Muscle layer of duodenum (tissue), 2 donors: ENCODE data around the gene MEG3.

ENCODE experiments used
- H3K27ac ChIP-seq: one replicate; pipeline ENCODE4 v1.7.0; 2013; ENCODE audit warnings: mild to moderate bottlenecking, low read length
- H3K27me3 ChIP-seq: one replicate; pipeline ENCODE4 v1.7.0; 2013; ENCODE audit warnings: low read depth, mild to moderate bottlenecking, control low read depth, low read length
- H3K36me3 ChIP-seq, 2 donors: one replicate each; pipeline ENCODE4 v1.7.0; 2013; ENCODE audit warnings: low read length in 2 of 2, control low read depth in 1 of 2, mild to moderate bottlenecking in 1 of 2; ENCODE audit not compliant: insufficient read depth in 2 of 2, control insufficient read depth in 1 of 2
- H3K4me1 ChIP-seq, 2 donors: one replicate each; pipeline ENCODE4 v1.7.0; 2013; ENCODE audit warnings: low read length in 2 of 2, mild to moderate bottlenecking in 2 of 2, control low read depth in 1 of 2, moderate library complexity in 1 of 2; ENCODE audit not compliant: insufficient read depth in 2 of 2, control insufficient read depth in 1 of 2
- H3K4me3 ChIP-seq, 2 donors: one replicate each; pipeline ENCODE4 v1.7.0; 2013; ENCODE audit warnings: low read length in 2 of 2, low read depth in 1 of 2, mild to moderate bottlenecking in 1 of 2
- H3K9me3 ChIP-seq, 2 donors: one replicate each; pipeline ENCODE4 v1.7.0; 2013; ENCODE audit warnings: low read length in 2 of 2, control low read depth in 1 of 2, mild to moderate bottlenecking in 1 of 2; ENCODE audit not compliant: control insufficient read depth in 1 of 2
- donor health status: healthy.

Gene MEG3

DNA sequence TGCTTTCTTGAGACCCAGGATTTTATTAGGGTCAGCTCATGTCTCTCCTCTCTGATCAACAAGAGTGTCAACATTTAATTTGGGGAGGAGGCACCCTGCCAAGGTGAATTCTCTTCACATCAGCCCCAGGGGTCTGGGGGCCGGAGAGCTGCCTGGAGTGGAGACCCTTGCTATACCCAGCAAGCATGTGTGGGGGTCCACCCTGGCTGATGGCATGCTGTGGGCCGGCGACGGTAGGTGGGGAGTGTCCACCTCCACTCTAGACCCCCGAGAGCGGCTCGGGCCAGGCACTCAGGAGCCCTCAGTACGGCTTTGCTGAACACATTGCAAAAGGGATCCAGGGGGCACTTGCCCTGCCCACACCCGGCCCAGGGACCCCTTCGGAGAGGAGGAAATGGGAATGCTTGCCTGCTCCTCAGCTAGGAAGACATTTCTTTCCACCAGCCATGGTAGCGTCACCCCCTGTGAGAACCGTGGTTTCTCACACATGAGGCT, 10.4 kb downstream of the MEG3 start:
- no peak overlapping the region for H3K4me3 ChIP-seq
- H3K4me1 ChIP-seq = no peaks in the 10 kb centered on the region
- H3K36me3 ChIP-seq = no peaks in the 10 kb centered on the region
- H3K9me3 ChIP-seq = no peaks in the 10 kb centered on the region
- no peak overlapping the region for H3K27ac ChIP-seq
- peaks cover 3% of the 10 kb centered on the region for H3K27me3 ChIP-seq

DNA sequence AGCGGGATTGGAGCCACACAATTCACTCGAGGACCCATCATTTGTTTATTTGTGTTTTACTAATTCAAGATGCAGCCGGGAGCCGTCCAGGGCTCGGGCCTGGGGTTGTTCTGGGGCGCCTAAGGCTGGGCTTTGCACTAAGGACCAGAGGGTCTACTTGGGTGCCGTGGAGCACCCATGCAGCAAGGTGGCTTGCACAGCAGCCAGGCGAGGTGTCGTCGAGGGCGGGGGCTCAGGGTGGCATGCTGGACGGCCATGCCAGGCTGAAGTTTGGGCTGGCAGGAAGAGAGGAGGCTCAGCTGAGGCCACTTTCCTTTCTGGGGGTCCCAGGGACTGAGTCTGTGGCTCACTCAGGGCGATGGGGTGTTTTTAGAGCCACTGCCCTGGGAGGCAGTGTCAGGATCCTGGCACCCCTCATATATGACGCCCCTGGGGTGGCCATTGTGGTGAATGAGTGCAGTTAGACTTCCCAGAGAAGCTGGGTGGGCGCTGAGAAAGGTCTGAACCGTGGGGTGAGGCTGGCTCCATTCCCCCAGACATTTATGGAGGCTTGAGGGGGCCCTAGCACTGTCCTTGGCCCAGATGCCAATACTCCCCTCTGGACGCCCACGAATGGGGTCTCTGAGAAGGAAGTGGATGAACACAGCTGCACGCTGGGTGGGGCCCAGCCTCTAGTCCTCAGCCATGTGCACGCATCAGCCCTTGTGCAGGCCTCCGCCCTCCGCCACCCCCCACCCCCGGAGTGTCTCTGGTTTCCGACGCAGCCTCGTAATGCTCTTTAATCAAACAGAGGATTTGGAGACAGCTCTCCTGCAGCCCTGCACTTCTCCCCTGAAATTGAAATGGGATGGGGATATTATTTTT, 11.3 kb downstream of the MEG3 start:
- H3K36me3 ChIP-seq = no peaks in the 10 kb centered on the region
- no peaks in the 10 kb centered on the region for H3K9me3 ChIP-seq
- H3K4me3 ChIP-seq = no peak overlapping the region
- no peaks in the 10 kb centered on the region for H3K27me3 ChIP-seq
- peaks cover 0 to 5% of the 10 kb centered on the region in 2 donors for H3K4me1 ChIP-seq
- H3K27ac ChIP-seq = no peak overlapping the region

DNA sequence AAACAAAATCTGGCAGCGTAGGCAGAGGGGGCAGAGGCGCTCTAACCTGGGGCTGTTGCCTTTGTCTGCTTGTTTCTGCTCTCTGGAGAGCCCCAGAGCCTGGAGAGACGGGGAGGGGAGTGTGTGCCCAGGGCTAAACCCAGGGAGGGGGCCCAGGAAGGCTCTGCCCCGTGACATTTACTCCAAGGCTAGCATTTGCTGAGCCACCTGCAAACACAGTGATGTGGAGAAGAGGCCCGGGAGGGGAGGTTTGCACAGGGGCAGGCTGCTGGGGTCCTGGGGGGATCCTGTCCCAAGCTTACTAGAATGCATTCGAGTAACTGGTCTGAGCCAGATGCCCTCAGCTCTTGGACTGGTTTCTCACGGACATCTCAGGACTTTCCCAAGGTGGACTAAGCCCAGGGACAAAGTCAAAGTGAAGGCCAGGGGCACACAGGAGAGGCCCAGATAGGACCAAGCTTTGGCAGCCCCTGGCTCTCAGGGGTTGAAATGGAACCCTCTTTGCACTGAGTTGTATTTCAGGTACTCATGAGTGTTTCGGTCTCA, 12.0 kb downstream of the MEG3 start:
- no peak overlapping the region for H3K4me3 ChIP-seq
- no peaks in the 10 kb centered on the region for H3K27me3 ChIP-seq
- peaks cover 0 to 11% of the 10 kb centered on the region in 2 donors for H3K4me1 ChIP-seq
- no peaks in the 10 kb centered on the region for H3K9me3 ChIP-seq
- H3K36me3 ChIP-seq = no peaks in the 10 kb centered on the region
- H3K27ac ChIP-seq = no peak overlapping the region

DNA sequence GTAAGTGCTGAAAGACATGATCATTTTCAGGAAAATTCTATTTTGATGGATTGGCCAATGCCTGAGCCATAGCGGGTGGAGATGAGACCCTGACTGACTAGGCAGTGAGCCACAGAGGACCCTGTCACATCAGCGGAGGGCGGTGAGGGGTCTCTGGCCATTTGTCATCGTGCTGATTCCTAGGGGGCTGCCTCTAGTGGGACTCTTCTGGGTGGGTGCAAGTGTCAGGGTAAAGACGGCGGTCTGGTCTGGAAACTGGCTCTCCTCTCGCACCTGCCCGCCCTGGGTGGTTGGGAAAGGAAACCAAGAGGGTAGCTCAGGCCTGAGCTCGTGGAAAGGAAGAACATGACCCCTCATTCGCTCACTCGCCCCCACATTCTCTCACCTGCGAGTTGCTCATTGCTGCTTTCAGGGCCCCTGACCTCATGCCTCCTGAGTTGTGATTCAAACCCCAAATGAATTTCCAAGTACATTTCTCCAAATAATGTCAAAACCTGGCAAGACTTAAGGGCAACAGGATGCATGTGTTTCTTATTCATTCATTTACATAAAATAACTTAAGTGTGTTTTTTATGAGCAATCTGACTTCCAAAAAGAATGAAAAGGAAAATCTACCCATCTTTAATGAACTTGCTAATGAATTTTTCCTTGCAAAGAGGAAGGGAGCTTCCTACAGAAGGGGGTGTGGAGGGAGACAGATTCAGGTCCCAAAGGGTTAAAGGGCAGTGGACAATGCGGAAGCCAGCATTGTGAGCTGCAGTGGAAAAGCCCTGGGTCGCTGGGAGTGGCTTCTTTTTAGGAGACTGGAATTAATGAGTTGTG, 12.8 kb downstream of the MEG3 start:
- Histone ChIP-seq H3K4me3 (no peak overlapping the region), H3K9me3 (no peaks in the 10 kb centered on the region), H3K27ac (no peak overlapping the region), H3K36me3 (no peaks in the 10 kb centered on the region), H3K27me3 (no peaks in the 10 kb centered on the region), H3K4me1 (peaks cover 0 to 16% of the 10 kb centered on the region in 2 donors)

DNA sequence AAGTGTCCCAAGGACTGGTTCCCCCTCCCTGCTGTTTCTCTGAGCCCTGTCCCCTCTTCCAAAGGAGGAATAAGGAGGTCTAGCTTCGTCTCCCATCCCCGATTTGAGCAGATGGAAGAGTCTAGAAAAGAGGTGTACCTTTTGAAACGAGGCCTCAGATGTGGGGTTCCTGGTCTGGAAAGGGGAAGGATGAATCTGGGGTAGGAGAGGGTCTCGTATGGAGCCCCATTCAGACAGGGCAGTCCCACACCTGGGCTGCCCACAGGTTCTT, 13.3 kb downstream of the MEG3 start:
- peaks cover 0 to 16% of the 10 kb centered on the region in 2 donors for H3K4me1 ChIP-seq
- H3K27ac ChIP-seq = no peak overlapping the region
- no peaks in the 10 kb centered on the region for H3K27me3 ChIP-seq
- no peaks in the 10 kb centered on the region for H3K9me3 ChIP-seq
- H3K36me3 ChIP-seq = no peaks in the 10 kb centered on the region
- H3K4me3 ChIP-seq = no peak overlapping the region

DNA sequence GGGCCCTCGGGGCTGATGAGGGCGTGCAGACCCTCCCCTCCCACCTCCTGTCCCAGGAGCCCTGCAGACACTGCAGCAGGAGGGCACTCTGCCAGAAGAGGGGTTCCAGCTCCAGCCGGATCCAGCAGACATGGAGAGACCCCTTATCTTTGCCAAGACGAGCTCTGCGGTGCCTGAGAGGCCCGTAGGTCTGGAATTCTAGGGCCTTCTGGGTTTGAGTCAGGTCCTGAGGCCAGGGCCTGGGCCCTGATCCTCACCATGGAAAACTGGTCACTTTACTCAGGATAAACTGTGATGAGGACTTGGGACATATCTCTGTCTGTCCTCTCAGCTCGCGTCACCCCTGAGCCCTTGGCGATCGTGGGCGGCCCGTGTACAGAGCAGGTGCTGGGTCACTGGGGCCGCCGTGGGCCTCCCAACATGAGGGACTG, 13.8 kb downstream of the MEG3 start:
- Histone ChIP-seq H3K4me1 (peaks cover 0 to 16% of the 10 kb centered on the region in 2 donors), H3K27me3 (no peaks in the 10 kb centered on the region), H3K9me3 (no peaks in the 10 kb centered on the region), H3K4me3 (no peak overlapping the region), H3K36me3 (no peaks in the 10 kb centered on the region), H3K27ac (no peak overlapping the region)

DNA sequence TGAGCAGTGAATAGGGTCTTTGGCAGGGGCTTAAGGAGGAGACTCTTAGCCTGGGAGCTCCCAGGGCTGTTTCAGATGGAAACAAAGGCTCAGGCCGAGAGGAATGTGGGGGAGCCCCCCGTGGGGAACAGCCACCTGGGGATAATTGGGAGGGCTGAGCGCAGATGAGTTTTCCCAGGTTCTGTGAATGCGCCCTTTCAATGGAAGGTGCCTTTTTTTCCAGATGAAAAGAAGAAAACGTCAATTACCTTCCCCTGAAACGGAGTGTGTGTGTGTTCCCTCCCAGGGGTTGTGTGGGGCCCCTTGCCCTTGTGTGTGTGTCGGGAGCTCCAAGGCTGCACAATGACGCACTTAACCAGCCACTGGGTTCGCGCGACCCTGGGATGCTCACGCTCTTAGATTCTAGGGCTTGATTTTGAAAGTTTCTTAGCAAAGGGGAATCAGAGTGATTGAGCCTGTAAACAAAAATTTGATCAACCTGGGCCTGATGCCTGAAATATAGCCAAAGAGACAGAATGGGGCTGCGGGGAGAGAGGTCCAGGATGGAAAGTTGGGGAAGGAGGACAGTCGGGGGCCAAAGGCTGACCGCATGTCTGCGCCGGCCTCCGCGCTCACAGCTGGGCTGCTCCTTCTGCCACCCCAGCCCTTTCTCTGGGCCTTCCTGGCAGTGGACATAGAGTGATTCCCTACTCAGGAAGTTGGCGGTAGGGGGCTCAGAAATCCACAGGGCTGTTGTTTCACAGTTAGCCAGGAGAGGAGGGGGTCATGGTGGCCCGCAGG, 14.6 kb downstream of the MEG3 start:
- Histone ChIP-seq H3K4me3 (no peak overlapping the region), H3K27ac (no peak overlapping the region), H3K4me1 (peaks cover 0 to 16% of the 10 kb centered on the region in 2 donors), H3K9me3 (no peaks in the 10 kb centered on the region), H3K36me3 (no peaks in the 10 kb centered on the region), H3K27me3 (no peaks in the 10 kb centered on the region)

DNA sequence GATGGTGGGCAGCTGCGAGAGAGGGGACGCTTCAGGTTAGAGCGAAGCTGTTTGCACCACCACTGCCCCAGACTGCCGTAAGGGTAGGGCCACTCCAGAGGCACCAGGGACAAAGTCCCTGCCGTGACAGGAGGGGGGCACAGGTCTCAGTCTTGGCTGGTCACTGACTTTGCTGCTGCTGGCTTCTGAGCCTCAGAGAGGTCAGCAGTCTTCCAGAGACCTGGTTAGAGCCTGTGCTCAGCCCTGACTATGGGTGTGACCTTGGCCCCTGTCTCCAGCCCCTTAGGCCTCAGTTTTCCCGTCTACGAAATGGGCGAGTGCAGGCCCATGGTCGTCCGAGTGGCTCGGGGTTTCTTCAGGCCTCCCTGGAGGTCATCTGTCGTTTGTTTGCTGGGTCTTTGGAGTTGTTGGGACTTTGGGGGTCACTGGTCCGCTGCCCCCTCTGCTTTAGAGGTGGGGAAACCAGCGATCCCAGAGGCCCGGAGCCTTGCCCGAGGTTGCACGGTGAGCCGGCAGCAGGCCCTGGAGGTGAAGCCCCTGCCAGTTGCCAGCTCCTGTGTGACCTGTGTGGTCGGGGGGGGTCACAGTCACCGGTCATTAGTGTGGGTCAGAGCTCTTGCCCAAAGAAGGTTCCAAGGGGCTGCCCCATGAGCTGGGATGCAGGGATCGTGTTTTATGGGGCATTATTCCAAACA, 15.3 kb downstream of the MEG3 start:
- no peak overlapping the region for H3K4me3 ChIP-seq
- no peak overlapping the region for H3K27ac ChIP-seq
- H3K9me3 ChIP-seq = no peaks in the 10 kb centered on the region
- H3K27me3 ChIP-seq = no peaks in the 10 kb centered on the region
- H3K4me1 ChIP-seq = peaks cover 0 to 16% of the 10 kb centered on the region in 2 donors
- no peaks in the 10 kb centered on the region for H3K36me3 ChIP-seq

DNA sequence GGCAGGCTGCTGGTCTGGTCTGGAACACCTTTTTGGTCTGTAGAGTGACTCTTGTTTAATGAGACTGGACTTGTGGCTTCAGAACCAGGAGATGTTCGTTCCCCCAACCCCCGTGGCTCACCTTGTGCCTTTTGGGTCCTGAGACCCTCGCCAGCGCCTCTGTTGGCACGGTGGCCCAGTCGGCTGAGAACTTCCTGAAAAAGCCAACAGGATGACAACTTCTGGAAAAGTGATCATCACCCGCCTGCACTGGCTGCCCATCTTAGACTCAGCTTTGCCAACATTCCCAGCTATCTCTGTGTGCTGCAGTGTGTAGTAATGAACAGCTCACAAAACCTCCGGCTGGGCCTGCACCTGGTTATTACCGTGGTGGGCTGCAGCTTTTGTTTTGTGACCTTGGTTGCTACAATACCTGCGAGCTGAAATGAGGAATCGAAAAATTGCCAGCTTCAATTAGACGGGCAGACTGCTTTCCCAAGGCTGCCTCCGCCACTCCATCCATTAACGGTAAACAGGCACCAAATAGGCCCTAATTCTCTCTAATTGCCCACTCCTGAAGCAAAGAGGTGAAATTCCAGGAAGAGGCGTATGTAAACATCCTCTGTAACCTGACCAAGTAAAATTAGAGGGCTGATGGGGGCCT, 16.0 kb downstream of the MEG3 start:
- H3K36me3 ChIP-seq = no peaks in the 10 kb centered on the region
- no peaks in the 10 kb centered on the region for H3K27me3 ChIP-seq
- H3K9me3 ChIP-seq = no peaks in the 10 kb centered on the region
- H3K4me1 ChIP-seq = peaks cover 0 to 16% of the 10 kb centered on the region in 2 donors
- no peak overlapping the region for H3K27ac ChIP-seq
- H3K4me3 ChIP-seq = no peak overlapping the region

DNA sequence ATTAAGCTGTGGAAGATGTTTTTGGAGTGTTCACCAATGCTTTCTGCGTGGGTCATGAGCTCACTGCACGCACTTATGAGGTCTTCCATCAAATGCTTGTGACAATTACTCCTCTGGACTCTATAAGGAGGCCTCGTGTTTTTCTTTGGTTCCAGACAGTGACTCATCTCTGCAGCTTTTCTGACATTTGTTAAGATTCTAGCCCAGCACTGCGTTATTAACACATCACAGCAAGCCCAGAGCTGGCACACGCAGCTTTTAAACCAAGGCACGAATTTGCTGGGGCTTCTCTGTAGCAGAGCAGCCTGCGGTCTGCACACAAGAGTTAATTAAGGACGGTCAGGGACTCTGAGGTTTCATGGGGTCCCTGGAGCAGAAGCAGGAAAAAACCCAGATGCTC, 16.9 kb downstream of the MEG3 start:
- Histone ChIP-seq H3K27ac (no peak overlapping the region), H3K4me3 (no peak overlapping the region), H3K27me3 (no peaks in the 10 kb centered on the region), H3K4me1 (peaks cover 0 to 16% of the 10 kb centered on the region in 2 donors), H3K9me3 (no peaks in the 10 kb centered on the region), H3K36me3 (no peaks in the 10 kb centered on the region)
